ENCODE data around the gene GRID1. TPM values are rescaled to one million over a fixed set of nuclear protein-coding genes. Genes with fewer than 3 reads are reported as not detected.
A peak's percentile ranks its signal among the peaks of the same experiment; 100 is the strongest.

GRID1 gene
- total RNA-seq, 1 experiment from 2014 or later = 0.37 TPM

DNA sequence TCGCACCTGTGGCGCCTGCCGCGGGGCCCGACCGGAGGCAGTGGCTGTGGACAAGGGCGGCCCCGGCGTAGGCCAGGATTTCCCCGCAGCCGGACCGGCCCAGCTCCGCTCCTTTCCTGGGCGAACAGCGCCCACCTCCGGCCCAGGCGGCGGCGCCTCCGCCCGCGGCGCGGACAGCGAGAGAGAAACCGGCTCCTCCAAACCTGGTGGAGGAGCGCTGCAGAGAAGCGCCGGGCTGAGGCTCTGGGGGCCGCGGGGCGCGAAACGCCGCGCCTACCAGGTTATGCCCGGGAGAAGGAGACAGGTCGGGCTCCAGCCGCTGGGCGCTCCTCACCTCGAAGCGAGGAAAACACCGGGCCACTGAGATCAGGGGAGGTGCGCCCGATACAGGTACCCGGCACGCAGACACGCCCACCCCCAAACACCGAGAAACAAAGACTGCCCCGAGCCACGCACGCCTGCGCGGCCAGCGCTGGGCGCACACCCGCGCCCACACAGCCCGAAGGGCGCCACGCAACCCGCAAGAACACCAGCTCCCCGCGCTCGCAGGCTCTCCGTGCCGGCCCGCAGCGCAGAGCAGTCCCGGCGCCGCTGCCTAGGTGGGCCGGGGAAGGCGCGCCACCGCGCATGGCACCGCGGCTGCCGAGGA is 3.3 kb downstream of the GRID1 start:
- DNase-seq (ENCODE audit: low spot score) (peak; percentile 80), ATAC-seq (peak; percentile 48)
- Mint-ChIP-seq H3K4me3 (peak overlapping the region; percentile 71), H3K27ac (no peak overlapping the region), H3K36me3 (no peaks in the 10 kb centered on the region), H3K27me3 (ENCODE audit: low read depth) (peaks cover 72% of the 10 kb centered on the region), H3K9me3 (no peaks in the 10 kb centered on the region), H3K4me1 (peaks cover 18% of the 10 kb centered on the region)
- POLR2A ChIA-PET = interaction anchor here (0.6 kb wide), 1 partner anchor 371 kb away, joined by 7 read pairs; no protein-coding TSS in a partner anchor
- CTCF ChIA-PET = interaction anchor here (0.6 to 7.9 kb wide), 19 partner anchors 8 to 1750 kb away, joined by 3 to 98 read pairs (median 4); no protein-coding TSS in a partner anchor
- TF ChIP-seq ATF1 (CRISPR knock-in tag; IDR thresholded peaks at IDR 0.05) = no peak
- no peak for TF ChIP-seq GTF2I (CRISPR knock-in tag; conservative IDR thresholded peaks at IDR 0.05)
- TF ChIP-seq KAT7 (CRISPR knock-in tag; IDR thresholded peaks at IDR 0.05; ENCODE audit: borderline replicate concordance) = 0 out of 2 replicates have a peak, but pooled peaks have one; percentile 70
- TF ChIP-seq, protein P1, sequence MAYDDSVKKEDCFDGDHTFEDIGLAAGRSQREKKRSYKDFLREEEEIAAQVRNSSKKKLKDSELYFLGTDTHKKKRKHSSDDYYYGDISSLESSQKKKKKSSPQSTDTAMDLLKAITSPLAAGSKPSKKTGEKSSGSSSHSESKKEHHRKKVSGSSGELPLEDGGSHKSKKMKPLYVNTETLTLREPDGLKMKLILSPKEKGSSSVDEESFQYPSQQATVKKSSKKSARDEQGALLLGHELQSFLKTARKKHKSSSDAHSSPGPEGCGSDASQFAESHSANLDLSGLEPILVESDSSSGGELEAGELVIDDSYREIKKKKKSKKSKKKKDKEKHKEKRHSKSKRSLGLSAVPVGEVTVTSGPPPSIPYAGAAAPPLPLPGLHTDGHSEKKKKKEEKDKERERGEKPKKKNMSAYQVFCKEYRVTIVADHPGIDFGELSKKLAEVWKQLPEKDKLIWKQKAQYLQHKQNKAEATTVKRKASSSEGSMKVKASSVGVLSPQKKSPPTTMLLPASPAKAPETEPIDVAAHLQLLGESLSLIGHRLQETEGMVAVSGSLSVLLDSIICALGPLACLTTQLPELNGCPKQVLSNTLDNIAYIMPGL (CRISPR knock-in tag; IDR thresholded peaks at IDR 0.05) = peak; percentile 81
- no peak for TF ChIP-seq ZBTB21 (CRISPR knock-in tag; IDR thresholded peaks at IDR 0.05; ENCODE audit: borderline replicate concordance)
- TF ChIP-seq, protein P2, sequence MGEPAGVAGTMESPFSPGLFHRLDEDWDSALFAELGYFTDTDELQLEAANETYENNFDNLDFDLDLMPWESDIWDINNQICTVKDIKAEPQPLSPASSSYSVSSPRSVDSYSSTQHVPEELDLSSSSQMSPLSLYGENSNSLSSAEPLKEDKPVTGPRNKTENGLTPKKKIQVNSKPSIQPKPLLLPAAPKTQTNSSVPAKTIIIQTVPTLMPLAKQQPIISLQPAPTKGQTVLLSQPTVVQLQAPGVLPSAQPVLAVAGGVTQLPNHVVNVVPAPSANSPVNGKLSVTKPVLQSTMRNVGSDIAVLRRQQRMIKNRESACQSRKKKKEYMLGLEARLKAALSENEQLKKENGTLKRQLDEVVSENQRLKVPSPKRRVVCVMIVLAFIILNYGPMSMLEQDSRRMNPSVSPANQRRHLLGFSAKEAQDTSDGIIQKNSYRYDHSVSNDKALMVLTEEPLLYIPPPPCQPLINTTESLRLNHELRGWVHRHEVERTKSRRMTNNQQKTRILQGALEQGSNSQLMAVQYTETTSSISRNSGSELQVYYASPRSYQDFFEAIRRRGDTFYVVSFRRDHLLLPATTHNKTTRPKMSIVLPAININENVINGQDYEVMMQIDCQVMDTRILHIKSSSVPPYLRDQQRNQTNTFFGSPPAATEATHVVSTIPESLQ (CRISPR knock-in tag; IDR thresholded peaks at IDR 0.05) = no peak
- no peak for TF ChIP-seq RELA (CRISPR knock-in tag; IDR thresholded peaks at IDR 0.05; ENCODE audit: borderline replicate concordance)
- TF ChIP-seq ZNF138 (CRISPR knock-in tag; conservative IDR thresholded peaks at IDR 0.05) = no peak
- TF ChIP-seq, protein P3, sequence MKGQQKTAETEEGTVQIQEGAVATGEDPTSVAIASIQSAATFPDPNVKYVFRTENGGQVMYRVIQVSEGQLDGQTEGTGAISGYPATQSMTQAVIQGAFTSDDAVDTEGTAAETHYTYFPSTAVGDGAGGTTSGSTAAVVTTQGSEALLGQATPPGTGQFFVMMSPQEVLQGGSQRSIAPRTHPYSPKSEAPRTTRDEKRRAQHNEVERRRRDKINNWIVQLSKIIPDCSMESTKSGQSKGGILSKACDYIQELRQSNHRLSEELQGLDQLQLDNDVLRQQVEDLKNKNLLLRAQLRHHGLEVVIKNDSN (CRISPR knock-in tag; IDR thresholded peaks at IDR 0.05) = 0 out of 2 replicates have a peak, but pooled peaks have one; percentile 47
- 0 out of 2 replicates have a peak, but pooled peaks have one; percentile 8 for TF ChIP-seq NFE2L1 (CRISPR knock-in tag; IDR thresholded peaks at IDR 0.05)
- no peak for TF ChIP-seq EMX1 (CRISPR knock-in tag; IDR thresholded peaks at IDR 0.05)
- no peak for TF ChIP-seq ZNF232 (CRISPR knock-in tag; IDR thresholded peaks at IDR 0.05)
- 0 out of 2 replicates have a peak, but pooled peaks have one; percentile 20 for TF ChIP-seq NFYB (CRISPR knock-in tag; conservative IDR thresholded peaks at IDR 0.05; ENCODE audit: low read depth)
- TF ChIP-seq, protein P4, sequence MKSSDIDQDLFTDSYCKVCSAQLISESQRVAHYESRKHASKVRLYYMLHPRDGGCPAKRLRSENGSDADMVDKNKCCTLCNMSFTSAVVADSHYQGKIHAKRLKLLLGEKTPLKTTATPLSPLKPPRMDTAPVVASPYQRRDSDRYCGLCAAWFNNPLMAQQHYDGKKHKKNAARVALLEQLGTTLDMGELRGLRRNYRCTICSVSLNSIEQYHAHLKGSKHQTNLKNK (CRISPR knock-in tag; IDR thresholded peaks at IDR 0.05) = no peak
- no peak for TF ChIP-seq NR2C2 (CRISPR knock-in tag; IDR thresholded peaks at IDR 0.05)
- no peak for TF ChIP-seq JAZF1 (CRISPR knock-in tag; IDR thresholded peaks at IDR 0.05)
- TF ChIP-seq, protein P5, sequence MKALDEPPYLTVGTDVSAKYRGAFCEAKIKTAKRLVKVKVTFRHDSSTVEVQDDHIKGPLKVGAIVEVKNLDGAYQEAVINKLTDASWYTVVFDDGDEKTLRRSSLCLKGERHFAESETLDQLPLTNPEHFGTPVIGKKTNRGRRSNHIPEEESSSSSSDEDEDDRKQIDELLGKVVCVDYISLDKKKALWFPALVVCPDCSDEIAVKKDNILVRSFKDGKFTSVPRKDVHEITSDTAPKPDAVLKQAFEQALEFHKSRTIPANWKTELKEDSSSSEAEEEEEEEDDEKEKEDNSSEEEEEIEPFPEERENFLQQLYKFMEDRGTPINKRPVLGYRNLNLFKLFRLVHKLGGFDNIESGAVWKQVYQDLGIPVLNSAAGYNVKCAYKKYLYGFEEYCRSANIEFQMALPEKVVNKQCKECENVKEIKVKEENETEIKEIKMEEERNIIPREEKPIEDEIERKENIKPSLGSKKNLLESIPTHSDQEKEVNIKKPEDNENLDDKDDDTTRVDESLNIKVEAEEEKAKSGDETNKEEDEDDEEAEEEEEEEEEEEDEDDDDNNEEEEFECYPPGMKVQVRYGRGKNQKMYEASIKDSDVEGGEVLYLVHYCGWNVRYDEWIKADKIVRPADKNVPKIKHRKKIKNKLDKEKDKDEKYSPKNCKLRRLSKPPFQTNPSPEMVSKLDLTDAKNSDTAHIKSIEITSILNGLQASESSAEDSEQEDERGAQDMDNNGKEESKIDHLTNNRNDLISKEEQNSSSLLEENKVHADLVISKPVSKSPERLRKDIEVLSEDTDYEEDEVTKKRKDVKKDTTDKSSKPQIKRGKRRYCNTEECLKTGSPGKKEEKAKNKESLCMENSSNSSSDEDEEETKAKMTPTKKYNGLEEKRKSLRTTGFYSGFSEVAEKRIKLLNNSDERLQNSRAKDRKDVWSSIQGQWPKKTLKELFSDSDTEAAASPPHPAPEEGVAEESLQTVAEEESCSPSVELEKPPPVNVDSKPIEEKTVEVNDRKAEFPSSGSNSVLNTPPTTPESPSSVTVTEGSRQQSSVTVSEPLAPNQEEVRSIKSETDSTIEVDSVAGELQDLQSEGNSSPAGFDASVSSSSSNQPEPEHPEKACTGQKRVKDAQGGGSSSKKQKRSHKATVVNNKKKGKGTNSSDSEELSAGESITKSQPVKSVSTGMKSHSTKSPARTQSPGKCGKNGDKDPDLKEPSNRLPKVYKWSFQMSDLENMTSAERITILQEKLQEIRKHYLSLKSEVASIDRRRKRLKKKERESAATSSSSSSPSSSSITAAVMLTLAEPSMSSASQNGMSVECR (CRISPR knock-in tag; IDR thresholded peaks at IDR 0.05; ENCODE audit: borderline replicate concordance) = no peak
- TF ChIP-seq, protein P6, sequence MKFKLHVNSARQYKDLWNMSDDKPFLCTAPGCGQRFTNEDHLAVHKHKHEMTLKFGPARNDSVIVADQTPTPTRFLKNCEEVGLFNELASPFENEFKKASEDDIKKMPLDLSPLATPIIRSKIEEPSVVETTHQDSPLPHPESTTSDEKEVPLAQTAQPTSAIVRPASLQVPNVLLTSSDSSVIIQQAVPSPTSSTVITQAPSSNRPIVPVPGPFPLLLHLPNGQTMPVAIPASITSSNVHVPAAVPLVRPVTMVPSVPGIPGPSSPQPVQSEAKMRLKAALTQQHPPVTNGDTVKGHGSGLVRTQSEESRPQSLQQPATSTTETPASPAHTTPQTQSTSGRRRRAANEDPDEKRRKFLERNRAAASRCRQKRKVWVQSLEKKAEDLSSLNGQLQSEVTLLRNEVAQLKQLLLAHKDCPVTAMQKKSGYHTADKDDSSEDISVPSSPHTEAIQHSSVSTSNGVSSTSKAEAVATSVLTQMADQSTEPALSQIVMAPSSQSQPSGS (CRISPR knock-in tag; IDR thresholded peaks at IDR 0.05; ENCODE audit: borderline replicate concordance, low read depth) = no peak
- TF ChIP-seq, protein P7, sequence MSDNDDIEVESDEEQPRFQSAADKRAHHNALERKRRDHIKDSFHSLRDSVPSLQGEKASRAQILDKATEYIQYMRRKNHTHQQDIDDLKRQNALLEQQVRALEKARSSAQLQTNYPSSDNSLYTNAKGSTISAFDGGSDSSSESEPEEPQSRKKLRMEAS (CRISPR knock-in tag; IDR thresholded peaks at IDR 0.05) = peak; percentile 87
- TF ChIP-seq HMGA2 (CRISPR knock-in tag; IDR thresholded peaks at IDR 0.05) = no peak
- no peak for TF ChIP-seq GRHL2 (CRISPR knock-in tag; IDR thresholded peaks at IDR 0.05; ENCODE audit: insufficient replicate concordance, severe bottlenecking)
- TF ChIP-seq, protein P8, sequence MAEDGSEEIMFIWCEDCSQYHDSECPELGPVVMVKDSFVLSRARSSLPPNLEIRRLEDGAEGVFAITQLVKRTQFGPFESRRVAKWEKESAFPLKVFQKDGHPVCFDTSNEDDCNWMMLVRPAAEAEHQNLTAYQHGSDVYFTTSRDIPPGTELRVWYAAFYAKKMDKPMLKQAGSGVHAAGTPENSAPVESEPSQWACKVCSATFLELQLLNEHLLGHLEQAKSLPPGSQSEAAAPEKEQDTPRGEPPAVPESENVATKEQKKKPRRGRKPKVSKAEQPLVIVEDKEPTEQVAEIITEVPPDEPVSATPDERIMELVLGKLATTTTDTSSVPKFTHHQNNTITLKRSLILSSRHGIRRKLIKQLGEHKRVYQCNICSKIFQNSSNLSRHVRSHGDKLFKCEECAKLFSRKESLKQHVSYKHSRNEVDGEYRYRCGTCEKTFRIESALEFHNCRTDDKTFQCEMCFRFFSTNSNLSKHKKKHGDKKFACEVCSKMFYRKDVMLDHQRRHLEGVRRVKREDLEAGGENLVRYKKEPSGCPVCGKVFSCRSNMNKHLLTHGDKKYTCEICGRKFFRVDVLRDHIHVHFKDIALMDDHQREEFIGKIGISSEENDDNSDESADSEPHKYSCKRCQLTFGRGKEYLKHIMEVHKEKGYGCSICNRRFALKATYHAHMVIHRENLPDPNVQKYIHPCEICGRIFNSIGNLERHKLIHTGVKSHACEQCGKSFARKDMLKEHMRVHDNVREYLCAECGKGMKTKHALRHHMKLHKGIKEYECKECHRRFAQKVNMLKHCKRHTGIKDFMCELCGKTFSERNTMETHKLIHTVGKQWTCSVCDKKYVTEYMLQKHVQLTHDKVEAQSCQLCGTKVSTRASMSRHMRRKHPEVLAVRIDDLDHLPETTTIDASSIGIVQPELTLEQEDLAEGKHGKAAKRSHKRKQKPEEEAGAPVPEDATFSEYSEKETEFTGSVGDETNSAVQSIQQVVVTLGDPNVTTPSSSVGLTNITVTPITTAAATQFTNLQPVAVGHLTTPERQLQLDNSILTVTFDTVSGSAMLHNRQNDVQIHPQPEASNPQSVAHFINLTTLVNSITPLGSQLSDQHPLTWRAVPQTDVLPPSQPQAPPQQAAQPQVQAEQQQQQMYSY (CRISPR knock-in tag; IDR thresholded peaks at IDR 0.05) = peak; percentile 89

All from WTC11 (cell line).